Activated naive CD4-positive, alpha-beta T cell treated with anti-CD3 and anti-CD28 coated beads, Interleukin-2, amount 50 U/mL, for 16 hours (primary cell): Measurements from ENCODE around the gene UGT1A9.
"Not testable (repeated sequence)": the region's sequence is repeated elsewhere in the genome, so short reads cannot be mapped to it uniquely, and the experiment has no call there.

Source experiments
- DNase-seq: peaks from one replicate; pipeline ENCODE4 v3.0.0-alpha.2; 2020

The UGT1A9 gene

GRCh38 chr2:233713262-233713615 lies 41.5 kb downstream of the UGT1A9 start:
- DNase-seq = no peak

GRCh38 chr2:233714121-233714520 lies 42.4 kb downstream of the UGT1A9 start:
- DNase-seq = no peak

- DNase-seq = no peak
Observed at GRCh38 chr2:233718552-233718951, 46.9 kb downstream of the UGT1A9 start, which contains the start of gene UGT1A4. UGT1A4 (plus strand) TSS chr2:233718736; CDS start chr2:233718821, 85 bp downstream.

GRCh38 chr2:233728723-233729301 lies 57.1 kb downstream of the UGT1A9 start, which contains the start of gene UGT1A3:
UGT1A3 (plus strand) TSS chr2:233729042; CDS start chr2:233729127, 85 bp downstream.
- no peak for DNase-seq

- not testable (repeated sequence) for DNase-seq
Observed at GRCh38 chr2:233736868-233737653, 65.4 kb downstream of the UGT1A9 start.

- DNase-seq = no peak
Observed at GRCh38 chr2:233740870-233741269, 69.2 kb downstream of the UGT1A9 start.

GRCh38 chr2:233743464-233744259 lies 72.0 kb downstream of the UGT1A9 start:
- no peak for DNase-seq

- no peak for DNase-seq
Observed at GRCh38 chr2:233745073-233745755, 73.5 kb downstream of the UGT1A9 start.

GRCh38 chr2:233745838-233746237 lies 74.1 kb downstream of the UGT1A9 start:
- not testable (repeated sequence) for DNase-seq

GRCh38 chr2:233746475-233747282 lies 75.0 kb downstream of the UGT1A9 start:
- no peak for DNase-seq

- no peak for DNase-seq
Observed at GRCh38 chr2:233747283-233747544, 75.5 kb downstream of the UGT1A9 start.

- DNase-seq = not testable (repeated sequence)
Observed at GRCh38 chr2:233750689-233751088, 79.0 kb downstream of the UGT1A9 start.

GRCh38 chr2:233751212-233752009 lies 79.7 kb downstream of the UGT1A9 start:
- not testable (repeated sequence) for DNase-seq

GRCh38 chr2:233754872-233755611 lies 83.3 kb downstream of the UGT1A9 start:
- no peak for DNase-seq

GRCh38 chr2:233756429-233757081 lies 84.9 kb downstream of the UGT1A9 start:
- no peak for DNase-seq

- DNase-seq = no peak
Observed at GRCh38 chr2:233758141-233758540, 86.4 kb downstream of the UGT1A9 start.

GRCh38 chr2:233758849-233759248 lies 87.2 kb downstream of the UGT1A9 start:
- no peak for DNase-seq

GRCh38 chr2:233760043-233760442 lies 88.3 kb downstream of the UGT1A9 start, which contains the start of gene UGT1A1:
UGT1A1 (plus strand) TSS chr2:233760270; CDS start chr2:233760288, 18 bp downstream.
- DNase-seq = no peak

GRCh38 chr2:233761040-233761769 lies 89.5 kb downstream of the UGT1A9 start:
- no peak for DNase-seq
